B cell (primary cell): ENCODE data around the gene NTN1. TPM values are rescaled to one million over a fixed set of nuclear protein-coding genes. Genes with fewer than 3 reads are reported as not detected.

Experiments
- ATAC-seq: fragments of 200-7000 bp; cut with Tn5 transposase; one replicate; pipeline ENCODE4 v1.10.0; 2021; ENCODE audit warnings: low read depth, mild to moderate bottlenecking, moderate number of reproducible peaks, moderate library complexity
- CTCF ChIA-PET: fragments of 350-600 bp; sonication (Branson Sonifier 250); formaldehyde crosslinking; loops from one replicate; lab custom pipeline; 2021; ENCODE audit warnings: antibody characterized with exemption, inconsistent platforms; lab: Charles Lee
- POLR2A ChIA-PET: fragments of 350-600 bp; sonication (Branson Sonifier 250); formaldehyde crosslinking; loops from one replicate; lab custom pipeline; 2021; ENCODE audit warnings: antibody characterized with exemption; lab: Charles Lee
- DNase-seq: peaks from one replicate; pipeline ENCODE4 v3.0.0; 2013
- H2AFZ ChIP-seq: 2 replicates; pipeline ENCODE4 v1.6.1; 2012; ENCODE audit warnings: mild to moderate bottlenecking, low read depth, low read length; ENCODE audit not compliant: insufficient read depth, poor library complexity, severe bottlenecking
- H3K27ac ChIP-seq, 2 donors: 1 replicate in 1 of 2; 2 replicates in 1 of 2; pipeline ENCODE4 v1.5.1; 2012 to 2013; ENCODE audit warnings: low read length in 2 of 2, mild to moderate bottlenecking in 2 of 2, moderate library complexity in 1 of 2
- H3K27me3 ChIP-seq, 4 experiments: fragments of 200-600 bp in 1 of 4; sonication (generic) in 1 of 4; replicated peaks in 1 of 4; 1 replicate in 2 of 4; 2 replicates in 2 of 4; pipeline versions ENCODE4 v1.6.1 to v1.7.0; 2013 to 2016; ENCODE audit warnings: low read length in 3 of 4, mild to moderate bottlenecking in 2 of 4, mixed read lengths in 1 of 4, moderate library complexity in 1 of 4; ENCODE audit not compliant: insufficient read depth in 4 of 4, control insufficient read depth in 3 of 4; ENCODE audit errors: control extremely low read depth in 1 of 4
- H3K36me3 ChIP-seq, 2 experiments: replicated peaks in 1 of 2; 1 replicate in 1 of 2; 2 replicates in 1 of 2; pipeline versions ENCODE4 v1.6.1 to v1.7.1; 2013; ENCODE audit warnings: low read length in 1 of 2; ENCODE audit not compliant: insufficient read depth in 2 of 2, control insufficient read depth in 1 of 2; ENCODE audit errors: control extremely low read depth in 1 of 2, extremely low read depth in 1 of 2
- H3K4me1 ChIP-seq, 2 donors: fragments of 200-600 bp in 1 of 2; sonication (generic) in 1 of 2; 1 replicate in 1 of 2; 2 replicates in 1 of 2; pipeline versions ENCODE4 v1.5.1 to v1.6.1; 2013 to 2017; ENCODE audit warnings: low read length in 2 of 2; ENCODE audit not compliant: control insufficient read depth in 2 of 2, insufficient read depth in 2 of 2
- H3K4me2 ChIP-seq: replicated peaks from 2 replicates; pipeline ENCODE3; 2012; ENCODE audit warnings: mild to moderate bottlenecking, low read depth, low read length; ENCODE audit not compliant: poor library complexity, severe bottlenecking
- H3K4me3 ChIP-seq, 5 experiments: fragments of 200-600 bp in 1 of 5; sonication (generic) in 1 of 5; 1 replicate in 3 of 5; 2 replicates in 2 of 5; pipeline versions ENCODE4 v1.5.1 to v1.7.0; 2011 to 2016; ENCODE audit warnings: low read length in 4 of 5, mild to moderate bottlenecking in 4 of 5, low read depth in 2 of 5, control low read depth in 1 of 5, moderate library complexity in 1 of 5; ENCODE audit not compliant: insufficient read depth in 1 of 5; ENCODE audit errors: control extremely low read depth in 1 of 5, extremely low read depth in 1 of 5
- H3K79me2 ChIP-seq: fragments of 200-600 bp; sonication (generic); one replicate; pipeline ENCODE4 v1.6.0; 2016; ENCODE audit warnings: low read length; ENCODE audit not compliant: control insufficient read depth, insufficient read depth
- H3K9ac ChIP-seq: fragments of 200-600 bp; sonication (generic); 2 replicates; pipeline ENCODE4 v1.6.1; 2017; ENCODE audit warnings: mild to moderate bottlenecking, low read length, moderate library complexity
- H3K9me3 ChIP-seq, 3 donors: one replicate each; pipeline versions ENCODE4 v1.6.1 to v1.7.1; 2013; ENCODE audit warnings: low read length in 2 of 3; ENCODE audit not compliant: control insufficient read depth in 2 of 3, insufficient read depth in 1 of 3; ENCODE audit errors: control extremely low read depth in 1 of 3
- H4K20me1 ChIP-seq: 2 replicates; pipeline ENCODE4 v1.6.0; 2012; ENCODE audit warnings: mild to moderate bottlenecking, low read length; ENCODE audit not compliant: insufficient read depth, control insufficient read depth, poor library complexity, severe bottlenecking
- H3K27ac Mint-ChIP-seq: one replicate; pipeline ENCODE4 v1.8.0; 2021; ENCODE audit warnings: mixed read lengths
- H3K27me3 Mint-ChIP-seq: one replicate; pipeline ENCODE4 v1.8.0; 2021; ENCODE audit warnings: mixed read lengths
- H3K4me1 Mint-ChIP-seq: one replicate; pipeline ENCODE4 v1.8.0; 2021; ENCODE audit warnings: mixed read lengths
- H3K4me3 Mint-ChIP-seq: one replicate; pipeline ENCODE4 v1.8.0; 2021; ENCODE audit warnings: mixed read lengths
- H3K9me3 Mint-ChIP-seq: one replicate; pipeline ENCODE4 v1.8.0; 2022; ENCODE audit warnings: mixed read lengths; ENCODE audit not compliant: insufficient read depth
- CTCF ChIP-seq: fragments of 200-600 bp; IDR thresholded peaks from one replicate; pipeline ENCODE4 v1.8.0; 2022; ENCODE audit warnings: antibody characterized with exemption, mild to moderate bottlenecking
- EZH2 ChIP-seq: IDR thresholded peaks from 2 replicates; pipeline ENCODE4 v1.6.1; 2012; ENCODE audit warnings: borderline replicate concordance, low read depth, mild to moderate bottlenecking, moderate library complexity, low read length; ENCODE audit not compliant: insufficient read depth, poor library complexity, severe bottlenecking
- WGBS: methylation state at CpG from one replicate; pipeline ENCODE4 v1.1.5; 2013; ENCODE audit warnings: missing lambda C conversion rate; ENCODE audit not compliant: insufficient coverage; 5-methylcytosine and 5-hydroxymethylcytosine counted together
- intact Hi-C: fragments of 100-400 bp; cut with micrococcal nuclease; formaldehyde crosslinking; loops from one replicate; pipeline ENCODE4 v1.10.0; 2022
- polyA plus RNA-seq: library from polyadenylated mRNA; depleted of rRNA; stranded (reverse); fragments of >200 nt; gene quantifications from 2 replicates; pipeline ENCODE4 v1.2.3, GENCODE V29; 2012
- total RNA-seq, 2 donors: library from RNA; stranded (reverse); fragments of 120-200 nt in 1 of 2; gene quantifications; 1 replicate in 1 of 2; 2 replicates in 1 of 2; pipeline versions ENCODE4 v1.2.3 to v1.2.4, GENCODE V29; 2013 to 2022

Gene NTN1
- total and polyA plus RNA-seq, 2 donors (not counting 1 experiment from before 2014, with no cell fraction given) = 0.10 to 0.25 TPM

DNA sequence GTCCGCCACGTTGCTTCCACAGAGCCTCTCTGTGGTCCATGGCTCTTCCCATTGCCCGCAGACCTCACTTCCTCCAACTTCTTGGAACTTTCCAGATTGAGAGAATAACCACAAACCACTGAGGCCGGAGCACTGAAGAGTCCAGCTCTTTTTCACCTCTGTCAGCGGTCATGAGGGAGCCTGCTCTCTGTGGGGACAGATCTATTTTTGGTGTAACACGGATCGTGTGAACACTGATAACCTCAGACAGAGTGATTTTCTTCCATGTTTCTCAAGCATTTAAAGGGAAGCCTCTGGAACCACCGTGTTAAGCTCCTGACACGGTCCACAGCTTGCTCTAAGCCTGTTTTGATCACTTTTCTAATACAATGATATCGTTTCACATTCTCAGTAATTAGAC, 49.7 kb downstream of the NTN1 start:
- CTCF ChIA-PET = no interaction called here
- intact Hi-C loops = no loop called here

DNA sequence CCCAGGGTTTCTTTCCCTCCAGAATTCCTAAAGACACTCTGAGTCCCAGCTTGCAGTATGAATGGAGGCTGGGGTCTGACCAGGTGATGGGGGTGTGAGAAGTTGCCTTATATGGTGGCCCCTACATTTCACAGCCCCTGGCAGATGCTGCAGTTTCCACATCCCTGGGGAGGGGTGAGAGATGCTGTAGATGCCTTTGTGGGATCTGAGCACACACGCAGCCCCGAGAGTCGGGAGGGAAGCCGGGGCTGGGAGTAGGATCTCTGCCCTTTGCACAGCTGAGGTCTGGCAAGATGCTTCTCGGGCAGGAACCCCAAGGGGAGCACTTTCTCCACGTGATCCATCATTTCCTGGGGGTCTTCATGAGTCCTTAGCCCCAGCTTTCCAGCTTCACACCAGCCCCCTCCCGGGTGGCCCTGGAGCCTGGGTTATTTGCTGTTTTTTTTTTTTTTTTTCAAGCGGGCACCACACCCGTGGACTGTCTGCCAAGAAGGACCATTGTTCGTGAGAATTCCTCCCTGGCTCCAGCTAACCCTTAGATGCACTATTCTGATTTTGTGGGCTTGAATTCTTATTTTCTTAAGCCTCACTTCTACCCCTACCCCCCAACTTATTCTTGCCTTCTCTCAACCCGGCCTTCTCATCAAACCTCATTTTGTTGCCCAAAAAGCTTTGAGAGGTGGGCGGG, 50.6 kb downstream of the NTN1 start:
- Histone ChIP-seq H3K9ac (no peak overlapping the region), H3K4me1 (no peaks in the 10 kb centered on the region), H3K4me3 (no peak overlapping the region), H3K27me3 (no peaks in the 10 kb centered on the region), H3K4me2 (no peak overlapping the region), H3K36me3 (no peaks in the 10 kb centered on the region), H3K79me2 (no peaks in the 10 kb centered on the region), H3K9me3 (no peaks in the 10 kb centered on the region), H2AFZ (no peak overlapping the region), H3K27ac (no peak overlapping the region), H4K20me1 (no peaks in the 10 kb centered on the region)
- POLR2A ChIA-PET = no interaction called here
- DNase-seq (no peak), ATAC-seq (no peak)
- intact Hi-C loops = no loop called here
- no peaks in the 10 kb centered on the region for H3K4me1 Mint-ChIP-seq
- WGBS = 97% methylated on average over 6 of the region's 12 CpGs
- H3K27me3 Mint-ChIP-seq = peaks cover 24% of the 10 kb centered on the region
- TF ChIP-seq EZH2 (no peak), CTCF (no peak)
- CTCF ChIA-PET = no interaction called here
- no peak overlapping the region for H3K4me3 Mint-ChIP-seq
- H3K9me3 Mint-ChIP-seq = no peaks in the 10 kb centered on the region
- no peak overlapping the region for H3K27ac Mint-ChIP-seq

More for the DNA sequence above, 49.7 kb downstream of the NTN1 start:
- Histone ChIP-seq H2AFZ (no peak overlapping the region), H3K27me3 (no peaks in the 10 kb centered on the region), H4K20me1 (no peaks in the 10 kb centered on the region), H3K4me3 (no peak overlapping the region), H3K27ac (no peak overlapping the region), H3K4me2 (no peak overlapping the region), H3K36me3 (no peaks in the 10 kb centered on the region), H3K79me2 (no peaks in the 10 kb centered on the region), H3K9me3 (no peaks in the 10 kb centered on the region), H3K9ac (no peak overlapping the region), H3K4me1 (no peaks in the 10 kb centered on the region)
- Mint-ChIP-seq H3K9me3 (no peaks in the 10 kb centered on the region), H3K27ac (no peak overlapping the region), H3K4me3 (no peak overlapping the region), H3K27me3 (peaks cover 24% of the 10 kb centered on the region), H3K4me1 (no peaks in the 10 kb centered on the region)
- DNase-seq (no peak), ATAC-seq (no peak)
- TF ChIP-seq EZH2 = no peak
- POLR2A ChIA-PET = no interaction called here
- 96% methylated on average over 9 of the region's 10 CpGs for WGBS
